Heart right ventricle (tissue), 16 donors: ENCODE data around the gene MRPL18. TPM values are rescaled to one million over a fixed set of nuclear protein-coding genes. Genes with fewer than 3 reads are reported as not detected.
A peak's percentile ranks its signal among the peaks of the same experiment; 100 is the strongest.

Experiments
- ATAC-seq, 8 donors: fragments of 200-7000 bp; cut with Tn5 transposase; one replicate each; pipeline ENCODE4 v1.9.1; 2020; ENCODE audit warnings: mild to moderate bottlenecking in 8 of 8, moderate library complexity in 8 of 8, moderate number of reproducible peaks in 1 of 8
- DNase-seq, 2 donors: peaks; one replicate each; pipeline ENCODE4 v3.0.0-alpha.2; 2020
- H3K27ac ChIP-seq, 10 donors: fragments of 200-600 bp; sonication (generic) in 2 of 10; one replicate each; pipeline versions ENCODE4 v1.5.0 to v1.8.0; 2020 to 2022; ENCODE audit warnings: mild to moderate bottlenecking in 3 of 10
- H3K27me3 ChIP-seq, 7 donors: fragments of 200-600 bp; one replicate each; pipeline ENCODE4 v1.8.0; 2021 to 2022; ENCODE audit warnings: mild to moderate bottlenecking in 2 of 7
- H3K36me3 ChIP-seq, 9 donors: fragments of 200-600 bp; sonication (generic) in 1 of 9; one replicate each; pipeline versions ENCODE4 v1.5.0 to v1.8.0; 2020 to 2022; ENCODE audit warnings: mild to moderate bottlenecking in 2 of 9
- H3K4me1 ChIP-seq, 9 donors: fragments of 200-600 bp; sonication (generic) in 1 of 9; one replicate each; pipeline versions ENCODE4 v1.5.0 to v1.8.0; 2020 to 2022; ENCODE audit warnings: mild to moderate bottlenecking in 4 of 9
- H3K4me3 ChIP-seq, 10 donors: fragments of 200-600 bp; sonication (generic) in 2 of 10; one replicate each; pipeline versions ENCODE4 v1.5.0 to v1.8.0; 2020 to 2022; ENCODE audit warnings: mild to moderate bottlenecking in 7 of 10, moderate library complexity in 2 of 10
- H3K9me3 ChIP-seq, 11 donors: fragments of 200-600 bp in 10 of 11; sonication (generic) in 2 of 11; one replicate each; pipeline versions ENCODE4 v1.5.0 to v1.8.0; 2013 to 2022; ENCODE audit warnings: mild to moderate bottlenecking in 2 of 11, control low read depth in 1 of 11, moderate library complexity in 1 of 11
- WGBS, 2 donors: extraction: QIAGEN DNeasy Blood & Tissue Kit; methylation state at CpG; one replicate each; pipeline ENCODE4 v1.1.7; 2013; ENCODE audit warnings: inconsistent platforms in 1 of 2; 5-methylcytosine and 5-hydroxymethylcytosine counted together
- intact Hi-C, 10 donors: fragments of 100-400 bp; cut with DNase I; formaldehyde crosslinking; loops; one replicate each; pipeline versions ENCODE4 v1.11.1 to v1.14.2; 2022
- polyA plus RNA-seq, 2 donors: library from polyadenylated mRNA; stranded (reverse); fragments of 200-250 nt; gene quantifications; one replicate each; pipeline ENCODE4 v1.2.3, GENCODE V29; 2013
- total RNA-seq, 10 donors: library from RNA; stranded (reverse); fragmentation: NEBNext Ultra II Directional in 3 of 10; extraction: Animal tissue kit (Norgen Biotek cat#: 25700) in 3 of 10; gene quantifications; one replicate each; pipeline versions ENCODE4 v1.2.1 to v1.2.4, GENCODE V29; 2021 to 2023
- TF ChIP-seq, protein P1 (sequence below), 9 donors: fragments of 200-600 bp; sonication (generic) in 2 of 9; IDR thresholded peaks; one replicate each; pipeline versions ENCODE4 v1.5.0 to v1.8.0; 2021 to 2022; ENCODE audit warnings: antibody characterized with exemption in 9 of 9, mild to moderate bottlenecking in 5 of 9, moderate library complexity in 1 of 9
- donor health status: Arrhythmogenic right ventricular cardiomyopathy.
- donor health status: ischemic (EF 13 %, LVEDD 7.1; RV severe dilation, severe dysfunction).
- donor health status: healthy with polysubstance abuse.
- donor health status: DM: no; HTN: yes; CAD: no.
- donor health status: DM: no; HTN: no; CAD: no.
- donor health status: ischemic (EF 25% LVEDD 6.9; RV normal size, moderate dysfunction).
- donor health status: ischemic (EF 25% LVEDD 5.7; RV mildly dilated, moderate dysfunction).
- donor health status: healthy.
- donor health status: DM: yes; HTN: yes; CAD: no.
- donor health status: Ischemic cardiomyopathy.
- donor health status: ischemic (EF 35%, LVEDD 5.7; RV mildly dilated, moderate dysfunction).
- donor health status: nonischemic (EF 11% LVEDD 7.7; RV severe dilation, severe dysfunction).
- donor health status: DM: yes; HTN: yes; CAD: no.
- donor health status: PGD.
- donor health status: ischemic (EF 29% LVEDD 5.4; RV normal size, mild dysfunction).
- donor health status: nonischemic (EF 23%, LVEDD 6.1; RV moderate dilation, normal function).

The MRPL18 gene
- total and polyA plus RNA-seq, 12 donors: 53.9 to 131 (median 59.8) TPM

DNA sequence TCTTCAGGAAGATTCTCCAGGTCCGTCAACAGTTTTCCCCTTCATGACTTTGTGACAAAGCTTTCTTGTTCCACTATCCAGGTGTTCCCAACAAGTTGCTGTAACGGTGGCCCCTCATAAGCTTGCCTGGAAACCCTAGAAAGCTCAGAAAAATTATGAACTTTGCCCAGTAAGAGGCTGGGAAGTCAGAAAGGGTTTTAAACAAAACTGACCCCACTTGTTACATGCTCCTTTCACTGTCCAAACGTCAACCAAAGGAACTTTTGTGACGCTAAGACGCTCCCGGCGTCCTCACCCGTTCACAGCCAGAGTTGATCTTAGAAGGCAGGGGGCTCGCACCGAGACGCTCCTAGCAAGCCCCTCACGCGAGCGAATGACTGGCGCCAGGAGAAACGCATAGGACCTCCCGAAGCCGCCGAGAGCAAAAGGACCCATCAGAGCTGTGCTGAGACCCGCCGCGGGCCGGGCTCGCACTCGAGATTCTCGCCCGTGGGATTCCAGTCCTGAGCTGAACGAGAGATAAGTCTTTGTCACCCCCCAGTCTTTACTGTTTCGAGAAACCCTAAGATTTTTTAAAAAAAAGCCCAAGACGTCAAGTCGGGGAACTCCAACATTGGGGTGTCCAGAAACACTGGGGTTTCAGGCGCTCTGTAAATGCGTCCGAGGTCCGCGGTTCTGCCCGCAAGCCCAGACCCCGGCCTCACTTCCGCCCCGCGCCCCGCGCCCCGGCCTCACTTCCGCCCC, 29.0 kb upstream of the MRPL18 start:
- Histone ChIP-seq H3K27ac (peak overlapping the region; percentile 87 to 99 (median 97)), H3K4me3 (peak overlapping the region; percentile 82 to 100 (median 97)), H3K36me3 (peaks cover 0 to 59% (median under 1%) of the 10 kb centered on the region in 9 donors), H3K27me3 (no peaks in the 10 kb centered on the region), H3K9me3 (no peaks in the 10 kb centered on the region), H3K4me1 (peaks cover 3 to 30% (median 19%) of the 10 kb centered on the region in 9 donors)
- ATAC-seq: no peak
- intact Hi-C loops: loop anchor here in 6 of 10 donors (5.0 to 10.0 kb wide), 3 partner anchors 34 to 69 kb away; partner anchors contain the start of genes WTAP (in 4 of the 6) and SOD2 (in 3 of the 6)
- peak; percentile 15 to 33 for DNase-seq
- 6 to 7% methylated on average over 45 of the region's 45 CpGs for WGBS, 2 donors
- TF ChIP-seq, protein P1, sequence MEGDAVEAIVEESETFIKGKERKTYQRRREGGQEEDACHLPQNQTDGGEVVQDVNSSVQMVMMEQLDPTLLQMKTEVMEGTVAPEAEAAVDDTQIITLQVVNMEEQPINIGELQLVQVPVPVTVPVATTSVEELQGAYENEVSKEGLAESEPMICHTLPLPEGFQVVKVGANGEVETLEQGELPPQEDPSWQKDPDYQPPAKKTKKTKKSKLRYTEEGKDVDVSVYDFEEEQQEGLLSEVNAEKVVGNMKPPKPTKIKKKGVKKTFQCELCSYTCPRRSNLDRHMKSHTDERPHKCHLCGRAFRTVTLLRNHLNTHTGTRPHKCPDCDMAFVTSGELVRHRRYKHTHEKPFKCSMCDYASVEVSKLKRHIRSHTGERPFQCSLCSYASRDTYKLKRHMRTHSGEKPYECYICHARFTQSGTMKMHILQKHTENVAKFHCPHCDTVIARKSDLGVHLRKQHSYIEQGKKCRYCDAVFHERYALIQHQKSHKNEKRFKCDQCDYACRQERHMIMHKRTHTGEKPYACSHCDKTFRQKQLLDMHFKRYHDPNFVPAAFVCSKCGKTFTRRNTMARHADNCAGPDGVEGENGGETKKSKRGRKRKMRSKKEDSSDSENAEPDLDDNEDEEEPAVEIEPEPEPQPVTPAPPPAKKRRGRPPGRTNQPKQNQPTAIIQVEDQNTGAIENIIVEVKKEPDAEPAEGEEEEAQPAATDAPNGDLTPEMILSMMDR (IDR thresholded peaks at IDR 0.05): no peak

DNA sequence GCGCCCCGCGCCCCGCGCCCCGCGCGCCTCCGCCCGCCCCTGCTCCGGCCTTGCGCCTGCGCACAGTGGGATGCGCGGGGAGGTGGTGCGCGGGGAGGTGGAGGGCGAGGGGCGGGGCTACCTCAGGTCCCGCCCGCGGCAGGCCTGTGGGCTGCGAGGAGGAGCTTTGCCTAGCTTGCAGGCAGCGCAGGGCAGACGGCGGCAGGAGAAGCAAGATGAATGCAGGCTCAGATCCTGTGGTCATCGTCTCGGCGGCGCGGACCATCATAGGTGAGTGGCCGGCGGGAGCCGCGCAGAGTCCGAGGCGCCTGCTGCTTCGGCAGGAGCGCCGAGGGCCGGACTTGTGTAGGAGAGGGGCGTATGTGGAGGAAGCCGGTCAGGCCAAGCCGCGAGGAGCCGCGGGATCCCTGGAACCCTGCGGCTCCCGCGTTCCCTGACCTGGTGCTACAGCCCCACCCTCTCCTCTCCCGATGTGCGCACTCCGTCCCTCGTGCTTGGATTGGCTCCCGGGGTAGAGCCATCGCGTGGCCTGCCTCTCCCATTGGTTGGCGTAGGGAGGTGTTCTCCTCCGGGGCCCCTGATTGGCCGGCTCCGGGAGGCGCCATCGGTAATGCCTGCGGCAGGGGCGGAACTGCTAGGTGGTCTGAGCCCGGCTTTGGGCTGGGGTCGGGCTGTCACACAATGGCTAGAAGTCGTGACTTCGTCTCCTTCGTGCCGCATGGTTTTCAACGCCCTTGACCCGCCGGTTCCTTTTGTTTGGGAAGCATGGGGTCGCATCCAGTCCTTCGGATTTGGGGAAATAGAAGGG, 28.2 kb upstream of the MRPL18 start, which contains the start of gene ACAT2:
Gene ACAT2 (plus strand): TSS at position 173 of the 808 bp plus-strand sequence. CDS start 43 bp downstream, at position 216.
- WGBS, 2 donors: 1% methylated on average over 71 to 76 of the region's 76 CpGs
- intact Hi-C loops: loop anchor here in 6 of 10 donors (2.0 to 10.0 kb wide), 4 partner anchors 27 to 70 kb away; partner anchors contain the start of genes WTAP (in 4 of the 6), SOD2 (in 3 of the 6) and TCP1 (in 2 of the 6)
- H3K4me3 ChIP-seq: peak within 1 kb of the TSS; percentile 82 to 100 (median 97)
- peaks cover 3 to 30% (median 19%) of the 10 kb centered on the region in 9 donors for H3K4me1 ChIP-seq
- ATAC-seq (peak; percentile 98 to 100 (median 99)), DNase-seq (peak; percentile 94 to 97)
- TF ChIP-seq, protein P1 (IDR thresholded peaks at IDR 0.05): peak in 3 of 9 donors; percentile 9 to 10 (median 10)
- no peaks in the 10 kb centered on the region for H3K27me3 ChIP-seq
- H3K9me3 ChIP-seq: no peaks in the 10 kb centered on the region
- H3K27ac ChIP-seq: peak within 1 kb of the TSS; percentile 87 to 99 (median 97)
- H3K36me3 ChIP-seq: peaks cover 0 to 59% (median 0%) of the 10 kb centered on the region in 9 donors

DNA sequence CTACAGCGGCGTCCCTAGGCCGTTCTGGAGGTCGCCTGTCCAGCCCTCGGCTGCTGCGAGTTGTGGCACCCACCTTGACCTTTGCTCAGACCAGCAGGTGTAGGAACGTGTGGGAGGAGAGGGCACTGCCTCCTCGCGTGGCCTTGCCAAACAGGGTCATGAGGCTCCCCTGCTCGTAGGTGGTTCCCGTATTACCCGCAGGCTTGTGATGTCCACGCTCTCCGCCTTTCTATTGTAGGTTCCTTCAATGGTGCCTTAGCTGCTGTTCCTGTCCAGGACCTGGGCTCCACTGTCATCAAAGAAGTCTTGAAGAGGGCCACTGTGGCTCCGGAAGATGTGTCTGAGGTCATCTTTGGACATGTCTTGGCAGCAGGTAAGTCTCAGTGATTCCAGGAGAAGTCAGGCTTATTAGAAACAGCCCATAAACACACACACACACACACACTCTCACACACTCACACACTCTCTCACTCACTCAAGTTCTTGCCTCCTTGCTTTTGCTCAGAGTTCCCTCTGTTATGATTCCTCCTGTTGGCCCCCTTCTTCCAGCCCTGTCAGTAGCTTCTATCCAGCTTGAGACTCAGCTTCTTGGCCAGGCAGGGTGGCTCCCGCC, 27.5 kb upstream of the MRPL18 start:
- Histone ChIP-seq H3K4me3 (peak overlapping the region; percentile 82 to 100 (median 97)), H3K27me3 (no peaks in the 10 kb centered on the region), H3K4me1 (peaks cover 3 to 30% (median 19%) of the 10 kb centered on the region in 9 donors), H3K27ac (peak overlapping the region in 9 of 10 donors; percentile 96 to 99 (median 97)), H3K36me3 (peaks cover 0 to 59% (median 5%) of the 10 kb centered on the region in 9 donors), H3K9me3 (no peaks in the 10 kb centered on the region)
- ATAC-seq (peak in 5 of 8 donors; percentile 0 to 6 (median 2)), DNase-seq (peak; percentile 16 to 19)
- intact Hi-C loops: loop anchor here in 6 of 10 donors (2.0 to 10.0 kb wide), 4 partner anchors 26 to 70 kb away; partner anchors contain the start of genes WTAP (in 4 of the 6), SOD2 (in 3 of the 6) and TCP1 (in 2 of the 6)
- TF ChIP-seq, protein P1 (IDR thresholded peaks at IDR 0.05): peak in 1 of 9 donors; percentile 2
- WGBS, 2 donors: 18 to 24% methylated on average over 16 of the region's 16 CpGs
